Body of pancreas (tissue), 4 donors: ENCODE measurements around the gene CHN2.

Experiments
- POLR2A ChIP-seq, 3 donors: fragments of 450-650 bp; IDR thresholded peaks; one replicate each; pipeline ENCODE4 v1.6.1; 2016; ENCODE audit warnings: antibody characterized with exemption in 3 of 3, mild to moderate bottlenecking in 2 of 3
- TF ChIP-seq, protein P1 (sequence below), 7 experiments: fragments of 450-650 bp in 4 of 7; fragments of 200-600 bp in 3 of 7; sonication (generic) in 3 of 7; IDR thresholded peaks; one replicate each; pipeline ENCODE4 v1.5.1; 2016 to 2019; ENCODE audit warnings: antibody characterized with exemption in 7 of 7

DNA sequence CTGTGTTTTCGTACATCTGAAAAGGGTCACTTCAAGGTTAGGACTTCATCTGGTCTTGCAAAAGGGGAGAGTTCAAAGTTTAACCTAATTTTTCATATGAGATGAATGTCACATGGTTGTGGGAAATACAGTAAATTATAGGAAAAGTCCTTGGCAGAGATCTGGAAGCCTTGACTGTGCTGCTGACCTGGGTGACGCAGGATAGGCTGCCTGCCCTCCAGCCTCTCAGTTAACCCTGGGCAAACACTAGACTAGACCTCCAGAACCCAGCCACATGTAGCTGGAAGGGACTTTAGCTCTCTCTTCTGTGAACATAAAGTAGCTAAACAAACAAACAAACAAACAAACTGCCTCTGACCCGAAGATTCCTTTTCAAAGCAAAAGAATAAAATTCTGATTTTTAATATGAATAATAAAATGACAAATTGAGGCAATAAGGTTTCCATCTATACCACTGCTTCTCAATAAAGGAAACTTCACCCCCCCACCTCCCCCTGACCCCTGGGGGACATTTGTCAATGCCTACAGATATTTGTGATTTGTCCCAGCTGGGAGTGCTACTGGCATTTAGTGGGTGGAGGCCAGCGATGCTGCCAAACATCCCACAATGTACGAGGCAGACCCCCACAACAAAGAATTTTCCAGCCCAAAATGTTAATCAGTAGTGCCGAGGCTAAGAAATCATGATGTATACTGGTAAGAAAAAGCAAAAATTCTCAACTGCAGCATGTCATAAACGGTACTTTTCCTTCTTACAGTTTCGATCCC, 293.8 kb downstream of the CHN2 start:
- TF ChIP-seq, protein P1, sequence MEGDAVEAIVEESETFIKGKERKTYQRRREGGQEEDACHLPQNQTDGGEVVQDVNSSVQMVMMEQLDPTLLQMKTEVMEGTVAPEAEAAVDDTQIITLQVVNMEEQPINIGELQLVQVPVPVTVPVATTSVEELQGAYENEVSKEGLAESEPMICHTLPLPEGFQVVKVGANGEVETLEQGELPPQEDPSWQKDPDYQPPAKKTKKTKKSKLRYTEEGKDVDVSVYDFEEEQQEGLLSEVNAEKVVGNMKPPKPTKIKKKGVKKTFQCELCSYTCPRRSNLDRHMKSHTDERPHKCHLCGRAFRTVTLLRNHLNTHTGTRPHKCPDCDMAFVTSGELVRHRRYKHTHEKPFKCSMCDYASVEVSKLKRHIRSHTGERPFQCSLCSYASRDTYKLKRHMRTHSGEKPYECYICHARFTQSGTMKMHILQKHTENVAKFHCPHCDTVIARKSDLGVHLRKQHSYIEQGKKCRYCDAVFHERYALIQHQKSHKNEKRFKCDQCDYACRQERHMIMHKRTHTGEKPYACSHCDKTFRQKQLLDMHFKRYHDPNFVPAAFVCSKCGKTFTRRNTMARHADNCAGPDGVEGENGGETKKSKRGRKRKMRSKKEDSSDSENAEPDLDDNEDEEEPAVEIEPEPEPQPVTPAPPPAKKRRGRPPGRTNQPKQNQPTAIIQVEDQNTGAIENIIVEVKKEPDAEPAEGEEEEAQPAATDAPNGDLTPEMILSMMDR (IDR thresholded peaks at IDR 0.05), result no peak
- no peak for TF ChIP-seq POLR2A (IDR thresholded peaks at IDR 0.05)
